GM12892 (cell line): ENCODE data around the gene COX19.
A peak's percentile ranks its signal among the peaks of the same experiment; 100 is the strongest.

ENCODE experiments used
- DNase-seq: peaks from one replicate; pipeline ENCODE4 v3.0.0; 2011; ENCODE audit not compliant: insufficient read length
- FAIRE-seq: peaks from 2 replicates; lab custom pipeline; 2011; peaks lifted over from hg19 to GRCh38; lab: Jason Lieb, UNC
- POLR2A ChIP-seq: IDR thresholded peaks from 2 replicates; pipeline ENCODE4 v1.6.1; 2011; ENCODE audit warnings: low read depth, low read length, control low read depth
- POLR2AphosphoS5 ChIP-seq: IDR thresholded peaks from 2 replicates; pipeline ENCODE4 v1.6.1; 2011; ENCODE audit warnings: low read depth, low read length, control low read depth
- TAF1 ChIP-seq: IDR thresholded peaks from 2 replicates; pipeline ENCODE4 v1.6.1; 2011; ENCODE audit warnings: low read depth, mild to moderate bottlenecking, control low read depth, low read length, borderline replicate concordance

The COX19 gene

DNA sequence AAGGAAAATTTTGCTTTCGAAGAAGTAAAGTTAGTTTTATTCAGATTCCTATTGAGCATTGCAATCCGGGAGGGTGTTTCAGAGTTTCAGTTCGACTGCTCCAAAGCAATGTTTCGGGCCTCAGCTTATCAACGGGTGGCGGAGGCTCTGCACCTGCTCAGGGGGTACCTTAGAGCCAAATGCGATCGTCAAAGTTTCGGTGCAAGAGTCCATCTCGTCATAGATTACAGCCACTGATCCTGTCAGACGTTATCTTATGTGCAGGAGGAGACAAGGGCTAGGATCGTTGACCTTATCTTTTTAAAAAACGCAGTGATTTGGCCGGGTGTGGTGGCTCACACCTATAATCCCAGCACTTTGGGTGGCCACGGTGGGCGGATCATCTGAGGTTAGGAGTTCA is 3.8 kb upstream of the COX19 start:
- no peak for DNase-seq
- TF ChIP-seq TAF1 (no peak), POLR2AphosphoS5 (no peak), POLR2A (no peak)
- no peak for FAIRE-seq

DNA sequence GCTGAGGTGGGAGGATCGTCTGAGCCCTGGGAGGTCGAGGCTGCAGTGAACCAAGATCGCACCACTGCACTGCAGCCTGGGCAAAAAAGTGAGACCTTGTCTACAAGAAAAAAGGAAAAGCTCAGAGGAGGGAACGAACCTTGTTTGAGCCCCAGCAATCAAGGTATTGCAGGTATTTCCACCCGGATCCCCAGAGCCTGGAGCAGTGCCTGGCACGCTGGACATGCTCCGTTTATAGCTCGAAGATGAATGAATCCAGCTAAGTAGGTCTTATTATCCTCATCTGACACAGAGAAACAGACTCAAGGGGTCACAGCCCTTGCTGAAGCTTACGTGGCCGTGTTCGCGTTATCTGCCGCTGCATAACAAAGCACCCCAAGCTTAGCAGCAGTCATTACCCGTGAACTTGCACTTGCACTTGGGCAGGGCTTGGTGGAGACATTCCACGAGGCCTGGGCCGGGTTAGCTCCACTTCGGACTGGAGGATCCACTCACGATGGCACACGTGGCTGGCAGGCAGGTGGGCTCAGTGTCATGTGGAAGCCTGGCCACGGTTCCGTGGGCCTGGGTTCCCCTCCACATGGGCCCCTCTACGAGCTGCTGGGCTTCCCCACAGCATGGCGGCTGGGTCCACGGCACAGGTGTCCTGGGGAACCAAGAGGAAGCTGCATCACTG is 3.2 kb upstream of the COX19 start:
- no peak for DNase-seq
- no peak for FAIRE-seq
- TF ChIP-seq TAF1 = no peak
- no peak for TF ChIP-seq POLR2AphosphoS5
- TF ChIP-seq POLR2A = no peak

DNA sequence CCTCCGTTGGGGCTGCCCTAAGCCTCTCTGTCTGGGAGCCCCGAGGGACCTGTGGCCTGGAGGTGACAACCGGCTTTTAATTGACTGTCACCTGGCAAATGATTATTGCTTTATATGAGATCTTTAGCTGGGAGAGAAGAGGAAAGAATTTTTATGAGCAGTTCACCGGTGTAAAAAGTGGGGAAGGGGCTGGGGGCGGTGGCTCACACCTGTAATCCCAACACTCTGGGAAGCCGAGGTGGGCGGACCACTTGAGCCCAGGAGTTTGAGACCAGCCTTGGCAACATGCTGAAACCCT is 2.6 kb upstream of the COX19 start:
- TF ChIP-seq POLR2A (no peak), TAF1 (no peak), POLR2AphosphoS5 (no peak)
- FAIRE-seq = no peak
- DNase-seq = no peak

DNA sequence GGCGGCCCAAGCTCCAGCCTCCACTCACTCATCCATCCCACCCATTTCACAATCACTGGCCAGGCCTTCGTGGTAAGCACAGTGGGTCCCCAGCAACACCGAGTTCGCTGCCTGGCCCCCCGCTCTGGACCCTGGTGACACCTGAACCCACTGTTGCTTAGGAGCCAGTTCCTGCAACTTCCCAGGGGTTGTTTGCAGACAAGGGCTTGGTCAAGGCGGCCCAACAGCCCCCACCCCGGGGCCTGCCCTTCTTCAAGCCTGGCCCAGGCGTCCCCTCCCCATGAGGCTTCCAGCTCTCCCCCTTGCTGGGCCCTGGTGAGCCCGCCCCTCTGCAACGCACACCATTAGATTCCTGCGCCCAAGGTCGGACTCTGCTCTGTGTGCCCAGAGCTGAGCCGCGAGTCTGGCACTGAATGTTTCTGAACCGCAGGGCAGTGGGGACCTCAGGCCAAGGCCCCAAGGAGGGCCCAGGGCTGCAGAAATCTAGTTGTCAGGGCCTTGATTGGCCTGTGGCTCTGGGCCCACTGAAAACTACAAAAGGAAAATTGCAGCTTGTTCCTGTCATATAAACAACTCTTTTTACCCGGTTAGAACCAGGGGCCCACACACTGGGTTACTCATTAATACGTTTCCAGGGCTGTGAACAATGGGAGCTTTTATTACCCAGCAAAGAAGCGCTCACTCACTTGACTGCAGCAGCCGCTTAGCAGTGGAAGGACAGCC is 2.1 kb upstream of the COX19 start:
- FAIRE-seq = no peak
- TF ChIP-seq TAF1 (no peak), POLR2AphosphoS5 (no peak), POLR2A (no peak)
- no peak for DNase-seq

DNA sequence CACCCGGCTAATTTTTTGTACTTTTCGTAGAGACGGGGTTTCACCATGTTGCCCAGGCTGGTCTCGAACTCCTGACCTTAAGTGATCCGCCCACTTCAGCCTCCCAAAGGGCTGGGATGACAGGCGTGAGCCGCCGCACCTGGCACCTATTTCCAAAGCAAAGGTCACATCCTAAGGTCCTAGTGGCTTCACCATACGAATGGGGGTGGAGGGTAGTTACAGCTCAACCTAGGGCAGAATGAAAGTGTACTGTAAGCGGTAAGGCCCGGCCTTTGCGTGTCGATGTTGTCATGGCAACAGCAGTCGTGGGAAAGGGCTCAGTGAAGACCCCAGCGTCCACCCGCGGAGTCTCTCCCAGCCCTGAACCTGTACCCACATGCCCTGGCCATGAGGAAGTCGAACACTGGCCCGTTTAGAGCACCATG is 1.6 kb upstream of the COX19 start:
- DNase-seq = no peak
- no peak for FAIRE-seq
- TF ChIP-seq POLR2AphosphoS5 (no peak), POLR2A (no peak), TAF1 (no peak)

DNA sequence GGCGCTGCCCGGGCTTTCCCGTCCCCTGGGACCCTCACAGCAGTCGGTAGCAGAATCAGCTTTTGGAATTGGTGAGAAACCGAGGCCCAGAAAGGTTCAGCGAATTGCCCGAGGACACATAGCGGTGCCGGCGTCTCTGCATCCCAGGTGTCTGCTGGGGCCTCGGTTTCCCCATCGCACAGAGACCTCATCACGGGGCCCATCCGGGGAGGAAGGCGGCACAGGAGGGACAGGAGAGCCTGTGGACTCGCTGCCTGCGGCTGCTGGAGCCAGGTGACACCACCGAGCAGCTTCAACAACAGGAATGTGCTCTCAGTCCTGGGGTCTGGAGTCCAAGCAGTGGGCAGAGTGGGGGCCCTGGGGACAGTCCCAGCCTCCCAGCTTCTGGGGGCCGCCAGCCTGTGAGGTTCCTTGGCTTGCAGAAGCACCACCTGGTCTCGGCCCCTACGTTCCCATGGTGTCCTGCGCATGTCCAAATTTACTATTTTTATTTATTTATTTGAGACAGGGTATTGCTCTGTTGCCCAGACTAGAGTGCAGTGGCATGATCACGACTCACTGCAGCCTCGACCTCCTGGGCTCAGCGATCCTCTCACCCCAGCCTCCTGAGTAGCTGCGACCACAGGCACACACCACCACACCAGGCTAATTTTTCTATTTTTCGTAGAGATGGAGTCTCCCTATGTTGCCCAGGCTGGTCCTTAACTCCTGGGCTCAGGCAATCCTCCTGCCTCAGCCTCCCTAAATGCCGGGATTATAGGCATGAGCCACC is 539 bp upstream of the COX19 start:
- DNase-seq = no peak
- FAIRE-seq = no peak
- TF ChIP-seq POLR2A = no peak
- no peak for TF ChIP-seq TAF1

DNA sequence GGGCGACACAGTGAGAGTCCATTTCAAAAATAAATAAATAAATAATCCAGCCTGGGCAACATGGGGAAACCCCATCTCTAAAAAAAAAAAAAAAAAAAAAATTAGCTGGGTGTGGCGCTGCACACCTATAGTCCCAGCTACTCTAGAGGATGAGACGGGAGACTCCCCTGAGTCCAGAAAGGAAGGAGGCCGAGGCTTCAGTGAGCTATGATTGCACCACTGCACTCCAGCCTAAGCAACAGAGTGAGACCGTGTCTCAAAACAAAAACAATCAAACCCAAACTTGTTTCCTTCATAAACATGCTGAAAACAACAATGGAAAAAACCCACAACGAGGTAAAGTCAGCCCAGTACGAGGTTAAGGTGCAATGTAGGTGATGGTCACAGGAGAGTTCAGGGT is 1.2 kb downstream of the COX19 start:
- TF ChIP-seq POLR2AphosphoS5 = no peak
- TF ChIP-seq TAF1 = no peak
- TF ChIP-seq POLR2A = no peak
- no peak for DNase-seq
- peak; percentile 9 for FAIRE-seq

DNA sequence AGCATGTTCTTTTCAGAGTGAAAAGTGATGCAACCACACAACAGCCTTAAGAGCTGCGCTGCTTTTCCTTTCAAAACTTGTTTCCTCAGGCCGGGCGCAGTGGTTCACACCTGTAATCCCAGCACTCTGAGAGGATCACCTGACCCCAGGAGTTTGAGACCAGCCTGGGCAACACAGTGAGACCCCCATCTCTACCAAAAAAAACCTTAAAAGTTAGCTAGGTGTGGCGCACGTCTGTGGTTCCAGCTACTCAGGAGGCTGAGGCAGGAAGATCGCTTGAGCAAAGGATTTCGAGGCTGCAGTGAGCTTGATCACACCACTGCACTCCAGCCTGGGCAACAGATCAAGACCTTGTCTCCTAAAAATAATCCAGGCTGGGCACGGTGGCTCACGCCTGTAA is 2.0 kb downstream of the COX19 start:
- TF ChIP-seq POLR2A = no peak
- no peak for TF ChIP-seq TAF1
- no peak for TF ChIP-seq POLR2AphosphoS5
- DNase-seq (no peak), FAIRE-seq (no peak)

DNA sequence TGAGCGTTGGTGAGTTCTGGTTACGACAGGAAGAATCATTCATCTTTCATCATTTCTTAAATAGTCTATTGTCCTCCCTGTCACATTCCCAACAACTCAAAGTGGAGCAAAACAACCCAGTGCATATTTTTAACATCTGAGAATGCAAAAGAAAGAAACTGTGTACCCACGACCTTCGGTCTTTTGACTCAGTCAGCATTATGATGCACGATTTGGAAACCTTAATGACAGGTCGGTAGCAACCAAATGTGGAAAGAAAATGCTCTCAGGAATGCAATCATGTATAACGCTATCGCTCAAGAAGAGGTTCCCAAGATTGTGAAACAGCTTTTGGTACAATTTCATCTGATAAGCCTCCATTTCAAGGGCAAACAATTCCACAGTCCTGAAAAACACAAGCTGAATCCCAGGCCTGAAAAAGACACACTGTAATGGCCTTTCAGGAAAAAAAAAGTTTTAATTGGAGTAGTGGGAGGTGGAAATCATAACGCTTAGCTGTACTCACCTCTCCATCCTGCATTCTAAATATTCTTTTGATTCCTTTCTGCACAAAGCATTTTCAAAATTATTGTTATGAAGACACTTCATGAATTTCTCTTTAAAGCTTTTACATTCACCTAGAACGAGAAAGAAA is 2.6 kb downstream of the COX19 start:
- TF ChIP-seq POLR2A (no peak), POLR2AphosphoS5 (no peak), TAF1 (no peak)
- DNase-seq = no peak
- no peak for FAIRE-seq

DNA sequence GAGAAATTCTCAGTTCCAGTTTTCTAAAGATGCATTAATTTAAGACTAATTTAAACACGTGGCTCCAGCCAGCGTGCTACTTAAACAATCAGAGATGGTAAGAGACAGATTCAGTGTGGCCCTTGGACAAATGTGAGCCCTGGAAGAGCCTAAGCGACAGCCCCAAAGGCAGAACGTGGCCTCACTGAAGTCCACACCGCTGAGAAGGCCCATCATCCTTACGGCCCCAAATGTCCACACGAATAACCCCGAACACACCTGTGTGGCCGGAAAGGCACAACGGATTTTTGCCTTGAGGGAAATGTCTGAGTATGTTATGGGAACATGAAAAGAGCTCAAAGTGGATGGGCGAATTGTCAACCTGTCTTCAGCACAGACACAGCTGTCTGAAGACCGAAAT is 3.2 kb downstream of the COX19 start:
- TF ChIP-seq TAF1 (no peak), POLR2A (no peak), POLR2AphosphoS5 (no peak)
- FAIRE-seq = no peak
- DNase-seq = no peak

DNA sequence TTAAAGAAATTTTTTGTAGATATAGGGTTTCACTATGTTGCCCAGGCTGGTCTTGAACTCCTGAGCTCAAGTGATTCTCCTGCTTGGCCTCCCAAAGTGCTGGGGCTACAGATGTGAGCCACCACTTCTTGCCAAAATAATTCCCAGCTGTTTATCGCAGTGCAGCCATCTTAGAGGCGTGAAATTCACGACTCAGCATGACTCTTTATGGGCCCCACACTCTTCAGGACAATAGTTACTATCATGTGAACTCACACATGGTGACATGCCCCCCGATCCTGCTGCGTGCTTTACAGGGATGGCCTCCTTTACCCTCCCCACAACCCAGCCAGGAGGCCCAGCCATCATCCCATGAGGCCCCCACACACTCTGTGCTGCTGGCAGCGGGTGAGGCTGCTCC is 4.6 kb downstream of the COX19 start:
- DNase-seq (no peak), FAIRE-seq (no peak)
- TF ChIP-seq POLR2A = no peak
- no peak for TF ChIP-seq TAF1
- TF ChIP-seq POLR2AphosphoS5 = no peak
